Heart left ventricle (tissue), 16 donors: ENCODE measurements around the gene IL11. TPM values are rescaled to one million over a fixed set of nuclear protein-coding genes. Genes with fewer than 3 reads are reported as not detected.
A peak's percentile ranks its signal among the peaks of the same experiment; 100 is the strongest.

ENCODE experiments used
- ATAC-seq, 4 donors: fragments of 200-7000 bp; cut with Tn5 transposase; one replicate each; pipeline ENCODE4 v1.9.1; 2020 to 2022; ENCODE audit warnings: moderate library complexity in 4 of 4, mild to moderate bottlenecking in 3 of 4, moderate number of reproducible peaks in 1 of 4
- DNase-seq, 5 donors: peaks; one replicate each; pipeline ENCODE4 v3.0.0-alpha.2; 2020
- H3K27ac ChIP-seq, 12 donors: fragments of 200-600 bp; sonication (generic) in 4 of 12; one replicate each; pipeline versions ENCODE4 v1.5.0 to v1.8.0; 2016 to 2022; ENCODE audit warnings: mild to moderate bottlenecking in 2 of 12
- H3K27me3 ChIP-seq, 9 donors: fragments of 200-600 bp; sonication (generic) in 2 of 9; one replicate each; pipeline versions ENCODE4 v1.5.1 to v1.8.0; 2016 to 2022; ENCODE audit warnings: mild to moderate bottlenecking in 3 of 9
- H3K36me3 ChIP-seq, 9 donors: fragments of 200-600 bp; sonication (generic) in 2 of 9; one replicate each; pipeline versions ENCODE4 v1.5.0 to v1.8.0; 2018 to 2022; ENCODE audit warnings: mild to moderate bottlenecking in 2 of 9
- H3K4me1 ChIP-seq, 12 donors: fragments of 200-600 bp; sonication (generic) in 4 of 12; one replicate each; pipeline versions ENCODE4 v1.5.0 to v1.8.0; 2016 to 2022; ENCODE audit warnings: mild to moderate bottlenecking in 3 of 12
- H3K4me3 ChIP-seq, 12 donors: fragments of 200-600 bp; sonication (generic) in 4 of 12; one replicate each; pipeline versions ENCODE4 v1.5.0 to v1.8.0; 2017 to 2022; ENCODE audit warnings: mild to moderate bottlenecking in 9 of 12, moderate library complexity in 4 of 12
- H3K9me3 ChIP-seq, 12 donors: fragments of 200-600 bp; sonication (generic) in 4 of 12; one replicate each; pipeline versions ENCODE4 v1.5.0 to v1.8.0; 2016 to 2022; ENCODE audit warnings: mild to moderate bottlenecking in 1 of 12
- POLR2A ChIP-seq, 2 donors: fragments of 450-650 bp; IDR thresholded peaks; one replicate each; pipeline ENCODE4 v1.6.1; 2017; ENCODE audit warnings: antibody characterized with exemption in 2 of 2, mild to moderate bottlenecking in 2 of 2, moderate library complexity in 2 of 2
- WGBS, 4 donors: extraction: QIAGEN DNeasy Blood & Tissue Kit in 2 of 4; methylation state at CpG; one replicate each; pipeline versions ENCODE4 v1.1.5 to v1.1.7; 2013 to 2018; 5-methylcytosine and 5-hydroxymethylcytosine counted together
- intact Hi-C, 10 donors: fragments of 100-400 bp; cut with DNase I; formaldehyde crosslinking; loops; one replicate each; pipeline versions ENCODE4 v1.11.1 to v1.14.2; 2022
- polyA plus RNA-seq, 2 donors: library from polyadenylated mRNA; stranded (reverse); fragments of 200-250 nt; gene quantifications; one replicate each; pipeline ENCODE4 v1.2.3, GENCODE V29; 2013
- total RNA-seq, 9 donors: library from RNA; depleted of rRNA in 2 of 9; stranded (reverse); fragments of >200 nt in 2 of 9; fragmentation: NEBNext Ultra II Directional in 3 of 9; extraction: Animal tissue kit (Norgen Biotek cat#: 25700) in 3 of 9; gene quantifications; one replicate each; pipeline versions ENCODE4 v1.1.0 to v1.2.4, GENCODE V29; 2016 to 2023
- TF ChIP-seq, protein P1 (sequence below), 12 donors: fragments of 200-600 bp; sonication (generic) in 4 of 12; IDR thresholded peaks; one replicate each; pipeline versions ENCODE4 v1.5.0 to v1.8.0; 2018 to 2022; ENCODE audit warnings: antibody characterized with exemption in 12 of 12, mild to moderate bottlenecking in 5 of 12
- donor health status: ischemic (EF 13 %, LVEDD 7.1; RV severe dilation, severe dysfunction).
- donor health status: healthy with polysubstance abuse.
- donor health status: DM: no; HTN: yes; CAD: no.
- donor health status: DM: no; HTN: no; CAD: no.
- donor health status: ischemic (EF 25% LVEDD 6.9; RV normal size, moderate dysfunction).
- donor health status: ischemic (EF 25% LVEDD 5.7; RV mildly dilated, moderate dysfunction).
- donor health status: healthy.
- donor health status: DM: yes; HTN: yes; CAD: no.
- donor health status: ischemic (EF 35%, LVEDD 5.7; RV mildly dilated, moderate dysfunction).
- donor health status: nonischemic (EF 11% LVEDD 7.7; RV severe dilation, severe dysfunction).
- donor health status: DM: yes; HTN: yes; CAD: no.
- donor health status: PGD.
- donor health status: ischemic (EF 29% LVEDD 5.4; RV normal size, mild dysfunction).
- donor health status: nonischemic (EF 23%, LVEDD 6.1; RV moderate dilation, normal function).

The IL11 gene
- total and polyA plus RNA-seq, 11 donors: 0.11 to 0.43 (median 0.25) TPM; not detected in 8

DNA sequence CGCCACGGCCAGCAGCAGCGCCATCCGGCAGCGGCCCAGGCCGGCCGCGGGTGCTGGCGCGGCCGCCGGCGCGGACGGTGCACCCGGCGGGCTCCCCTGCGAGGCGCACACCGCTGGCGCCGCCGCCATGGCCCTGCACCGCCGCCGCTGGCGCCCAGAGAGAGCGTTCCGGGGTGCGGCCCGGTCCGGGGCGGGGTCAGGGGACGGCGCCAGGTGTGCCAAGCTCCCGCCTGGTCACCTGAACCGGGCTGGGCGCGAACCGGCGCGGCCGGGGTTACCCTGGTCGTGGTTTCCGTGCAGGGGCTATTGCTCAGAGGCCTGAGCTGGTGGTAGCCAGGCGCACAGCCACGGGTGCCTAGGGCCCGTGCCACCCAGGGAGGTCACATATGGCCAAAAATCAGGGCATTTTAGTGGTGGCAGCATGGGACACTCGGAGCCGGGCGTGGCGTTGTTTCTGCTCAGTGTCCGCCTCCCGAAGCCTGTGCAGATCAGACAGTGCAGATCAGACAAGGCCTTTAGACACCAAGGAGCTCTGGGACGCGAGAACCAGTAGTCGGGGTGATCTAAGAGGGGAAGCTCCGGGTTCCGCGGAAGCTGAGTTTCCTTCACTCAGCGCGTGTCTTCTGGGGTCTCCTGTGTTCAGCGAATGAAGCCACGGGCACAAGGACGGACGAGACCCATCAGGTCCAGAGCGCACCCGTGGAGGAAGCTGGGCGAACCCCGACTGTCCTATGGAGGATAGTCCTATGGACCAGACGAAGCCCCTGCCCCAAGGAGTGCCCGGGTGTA is 14.1 kb upstream of the IL11 start, which contains the start of gene TMEM238:
Gene TMEM238, minus strand, starts transcription at position 162 of the 789 bp plus-strand sequence. Its CDS starts 33 bp downstream, at position 129.
- DNase-seq (peak in 4 of 5 donors; percentile 29 to 78 (median 49)), ATAC-seq (peak in 1 of 4 donors; percentile 1)
- TF ChIP-seq, protein P1, sequence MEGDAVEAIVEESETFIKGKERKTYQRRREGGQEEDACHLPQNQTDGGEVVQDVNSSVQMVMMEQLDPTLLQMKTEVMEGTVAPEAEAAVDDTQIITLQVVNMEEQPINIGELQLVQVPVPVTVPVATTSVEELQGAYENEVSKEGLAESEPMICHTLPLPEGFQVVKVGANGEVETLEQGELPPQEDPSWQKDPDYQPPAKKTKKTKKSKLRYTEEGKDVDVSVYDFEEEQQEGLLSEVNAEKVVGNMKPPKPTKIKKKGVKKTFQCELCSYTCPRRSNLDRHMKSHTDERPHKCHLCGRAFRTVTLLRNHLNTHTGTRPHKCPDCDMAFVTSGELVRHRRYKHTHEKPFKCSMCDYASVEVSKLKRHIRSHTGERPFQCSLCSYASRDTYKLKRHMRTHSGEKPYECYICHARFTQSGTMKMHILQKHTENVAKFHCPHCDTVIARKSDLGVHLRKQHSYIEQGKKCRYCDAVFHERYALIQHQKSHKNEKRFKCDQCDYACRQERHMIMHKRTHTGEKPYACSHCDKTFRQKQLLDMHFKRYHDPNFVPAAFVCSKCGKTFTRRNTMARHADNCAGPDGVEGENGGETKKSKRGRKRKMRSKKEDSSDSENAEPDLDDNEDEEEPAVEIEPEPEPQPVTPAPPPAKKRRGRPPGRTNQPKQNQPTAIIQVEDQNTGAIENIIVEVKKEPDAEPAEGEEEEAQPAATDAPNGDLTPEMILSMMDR (IDR thresholded peaks at IDR 0.05): no peak
- TF ChIP-seq POLR2A (IDR thresholded peaks at IDR 0.05): no peak
- no peaks in the 10 kb centered on the region for H3K27me3 ChIP-seq
- peaks cover 14 to 52% (median 37%) of the 10 kb centered on the region in 12 donors for H3K4me1 ChIP-seq
- intact Hi-C loops: loop anchor here in 7 of 10 donors (2.0 to 10.0 kb wide), 7 partner anchors 24 to 250 kb away; partner anchors contain the start of genes BRSK1 (in 1 of the 7), HSPBP1 (in 1 of the 7) and KMT5C (in 1 of the 7)
- WGBS, 4 donors: 19 to 65% (median 26%) methylated on average over 28 to 72 of the region's 72 CpGs
- H3K36me3 ChIP-seq: peaks cover 0 to 27% (median 24%) of the 10 kb centered on the region in 9 donors
- peak within 1 kb of the TSS; percentile 79 to 97 (median 94) for H3K27ac ChIP-seq
- no peaks in the 10 kb centered on the region for H3K9me3 ChIP-seq
- H3K4me3 ChIP-seq: peak within 1 kb of the TSS; percentile 48 to 87 (median 78)

- ATAC-seq: peak in 1 of 4 donors; percentile 4
- Histone ChIP-seq H3K9me3 (no peaks in the 10 kb centered on the region), H3K4me3 (peak overlapping the region in 11 of 12 donors; percentile 24 to 87 (median 74)), H3K27ac (peak overlapping the region in 10 of 12 donors; percentile 85 to 97 (median 94)), H3K36me3 (peaks cover 0 to 19% (median 16%) of the 10 kb centered on the region in 9 donors), H3K27me3 (no peaks in the 10 kb centered on the region), H3K4me1 (peaks cover 14 to 45% (median 34%) of the 10 kb centered on the region in 12 donors)
- intact Hi-C loops: loop anchor here in 8 of 10 donors (2.0 to 10.0 kb wide), 8 partner anchors 25 to 251 kb away; partner anchors contain the start of genes BRSK1 (in 1 of the 8), HSPBP1 (in 1 of the 8) and KMT5C (in 1 of the 8)
- 5 to 13% (median 5%) methylated on average over 23 to 88 of the region's 88 CpGs for WGBS, 4 donors
- DNase-seq: peak; percentile 39 to 76 (median 53)
- TF ChIP-seq, protein P1 (IDR thresholded peaks at IDR 0.05): peak in 7 of 12 donors; percentile 17 to 53 (median 35)
- TF ChIP-seq POLR2A (IDR thresholded peaks at IDR 0.05): no peak
Measured at GRCh38 chr19:55383279-55384130, 13.2 kb upstream of the IL11 start.

DNA sequence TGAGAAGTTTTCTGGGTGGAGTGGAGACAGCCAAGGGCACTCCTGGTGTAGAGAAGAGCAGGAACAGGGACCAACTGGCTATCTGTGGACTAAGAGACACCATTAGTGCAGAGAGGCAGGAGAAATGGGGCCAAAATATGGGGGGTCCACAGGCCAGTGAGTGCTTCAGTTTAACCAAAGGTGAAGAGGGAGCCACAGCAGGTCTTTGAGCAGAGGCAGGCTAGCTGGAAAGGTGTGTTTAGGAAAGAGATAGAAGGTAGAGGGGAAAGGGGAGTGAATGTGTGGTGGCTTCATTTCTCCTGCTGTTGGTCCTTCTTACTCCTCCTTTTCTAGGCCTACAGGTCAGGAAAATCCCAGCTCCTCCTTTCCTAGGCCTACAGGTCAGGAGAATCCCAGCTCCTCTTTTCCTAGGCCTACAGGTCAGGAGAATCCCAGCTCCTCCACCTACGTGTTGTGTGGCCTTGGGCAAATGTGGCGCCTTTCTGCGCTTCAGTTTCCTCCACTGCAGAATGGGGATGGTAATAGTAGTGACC is 12.3 kb upstream of the IL11 start:
- H3K4me3 ChIP-seq: no peak overlapping the region
- no peak overlapping the region for H3K27ac ChIP-seq
- H3K27me3 ChIP-seq: peaks cover 0 to 8% (median 4%) of the 10 kb centered on the region in 9 donors
- ATAC-seq: no peak
- intact Hi-C loops: loop anchor here in 7 of 10 donors (2.0 to 10.0 kb wide), 6 partner anchors 78 to 252 kb away; partner anchors contain the start of genes BRSK1 (in 1 of the 7) and HSPBP1 (in 1 of the 7)
- TF ChIP-seq POLR2A (IDR thresholded peaks at IDR 0.05): no peak
- TF ChIP-seq, protein P1 (IDR thresholded peaks at IDR 0.05): no peak
- H3K9me3 ChIP-seq: no peaks in the 10 kb centered on the region
- peaks cover 0 to 10% (median 7%) of the 10 kb centered on the region in 9 donors for H3K36me3 ChIP-seq
- no peak for DNase-seq
- 96 to 99% (median 98%) methylated on average over 3 of the region's 3 CpGs for WGBS, 4 donors
- H3K4me1 ChIP-seq: peaks cover 14 to 39% (median 26%) of the 10 kb centered on the region in 12 donors
